A549 (cell line): ENCODE results near the gene PEX26.
"Not testable (repeated sequence)": the region's sequence is repeated elsewhere in the genome, so short reads cannot be mapped to it uniquely, and the experiment has no call there.

Source experiments
- BHLHE40 ChIP-seq: IDR thresholded peaks from 2 replicates; pipeline ENCODE4 v1.6.1; 2012; ENCODE audit warnings: low read depth, low read length, inconsistent platforms
- KDM1A ChIP-seq: fragments of 200-600 bp; sonication (generic); IDR thresholded peaks from 2 replicates; pipeline ENCODE4 v1.6.1; 2016; ENCODE audit warnings: low read depth, mild to moderate bottlenecking
- MAZ ChIP-seq: fragments of 150-350 bp; IDR thresholded peaks from 2 replicates; pipeline ENCODE4 v1.6.1; 2014; ENCODE audit warnings: antibody characterized with exemption, low read depth, low read length, borderline replicate concordance
- MYC ChIP-seq: IDR thresholded peaks from 2 replicates; pipeline ENCODE4 v1.6.1; 2012; ENCODE audit warnings: mild to moderate bottlenecking, inconsistent platforms, low read length, improper control_type of control experiment, borderline replicate concordance
- POLR2A ChIP-seq: IDR thresholded peaks from 2 replicates; pipeline ENCODE4 v1.6.1; 2012; ENCODE audit warnings: mild to moderate bottlenecking, low read length
- RAD21 ChIP-seq, 2 experiments: fragments of >200 bp in 1 of 2; sonication (Bioruptor Twin) in 1 of 2; formaldehyde crosslinking in 1 of 2; IDR thresholded peaks in 1 of 2; conservative IDR thresholded peaks in 1 of 2; 2 replicates in 1 of 2; 3 replicates in 1 of 2; pipeline ENCODE4 v1.6.1; 2012 to 2018; ENCODE audit warnings: inconsistent platforms in 1 of 2
- RARB ChIP-seq: fragments of 250-450 bp; sonication (Bioruptor Pico); IDR thresholded peaks from 2 replicates; pipeline ENCODE4 v1.8.0; 2021; ENCODE audit warnings: mild to moderate bottlenecking, moderate library complexity
- RCOR1 ChIP-seq: fragments of 150-350 bp; IDR thresholded peaks from 2 replicates; pipeline ENCODE4 v1.6.1; 2014; ENCODE audit warnings: antibody characterized with exemption, low read length, low read depth
- RNF2 ChIP-seq: fragments of 200-600 bp; sonication (generic); IDR thresholded peaks from 2 replicates; pipeline ENCODE4 v1.6.1; 2016; ENCODE audit warnings: low read depth, mild to moderate bottlenecking, antibody characterized with exemption, moderate library complexity, borderline replicate concordance
- TP53 ChIP-seq: fragments of 250-450 bp; sonication (Bioruptor Pico); IDR thresholded peaks from 2 replicates; pipeline ENCODE4 v1.5.0; 2021; ENCODE audit warnings: mild to moderate bottlenecking, moderate library complexity
- TF ChIP-seq, protein P1 (sequence below): fragments of >200 bp; sonication (Bioruptor Twin); formaldehyde crosslinking; IDR thresholded peaks from 3 replicates; pipeline ENCODE4 v1.5.1; 2016

- TF ChIP-seq RARB (CRISPR knock-in tag); KDM1A; POLR2A; RCOR1; TP53; MYC; RAD21 (conservative IDR thresholded peaks at IDR 0.05 in 1 of 2, IDR thresholded peaks at IDR 0.05 in 1 of 2); MAZ; BHLHE40; RNF2: not testable (repeated sequence)
- TF ChIP-seq, protein P1, sequence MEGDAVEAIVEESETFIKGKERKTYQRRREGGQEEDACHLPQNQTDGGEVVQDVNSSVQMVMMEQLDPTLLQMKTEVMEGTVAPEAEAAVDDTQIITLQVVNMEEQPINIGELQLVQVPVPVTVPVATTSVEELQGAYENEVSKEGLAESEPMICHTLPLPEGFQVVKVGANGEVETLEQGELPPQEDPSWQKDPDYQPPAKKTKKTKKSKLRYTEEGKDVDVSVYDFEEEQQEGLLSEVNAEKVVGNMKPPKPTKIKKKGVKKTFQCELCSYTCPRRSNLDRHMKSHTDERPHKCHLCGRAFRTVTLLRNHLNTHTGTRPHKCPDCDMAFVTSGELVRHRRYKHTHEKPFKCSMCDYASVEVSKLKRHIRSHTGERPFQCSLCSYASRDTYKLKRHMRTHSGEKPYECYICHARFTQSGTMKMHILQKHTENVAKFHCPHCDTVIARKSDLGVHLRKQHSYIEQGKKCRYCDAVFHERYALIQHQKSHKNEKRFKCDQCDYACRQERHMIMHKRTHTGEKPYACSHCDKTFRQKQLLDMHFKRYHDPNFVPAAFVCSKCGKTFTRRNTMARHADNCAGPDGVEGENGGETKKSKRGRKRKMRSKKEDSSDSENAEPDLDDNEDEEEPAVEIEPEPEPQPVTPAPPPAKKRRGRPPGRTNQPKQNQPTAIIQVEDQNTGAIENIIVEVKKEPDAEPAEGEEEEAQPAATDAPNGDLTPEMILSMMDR, result not testable (repeated sequence)
These were observed 36.9 kb upstream of the PEX26 start for GRCh38 chr22:18040898-18041297.
